GM12801 (cell line): Measurements from ENCODE around the gene BPI.

Source experiments
- TF ChIP-seq, protein P1 (sequence below): IDR thresholded peaks from one replicate; pipeline ENCODE4 v1.5.1; 2011; ENCODE audit warnings: control low read depth; ENCODE audit not compliant: insufficient read length; ENCODE audit errors: extremely low read depth

Gene BPI

GRCh38 chr20:38278131-38278530 is 25.8 kb upstream of the BPI start:
- TF ChIP-seq, protein P1, sequence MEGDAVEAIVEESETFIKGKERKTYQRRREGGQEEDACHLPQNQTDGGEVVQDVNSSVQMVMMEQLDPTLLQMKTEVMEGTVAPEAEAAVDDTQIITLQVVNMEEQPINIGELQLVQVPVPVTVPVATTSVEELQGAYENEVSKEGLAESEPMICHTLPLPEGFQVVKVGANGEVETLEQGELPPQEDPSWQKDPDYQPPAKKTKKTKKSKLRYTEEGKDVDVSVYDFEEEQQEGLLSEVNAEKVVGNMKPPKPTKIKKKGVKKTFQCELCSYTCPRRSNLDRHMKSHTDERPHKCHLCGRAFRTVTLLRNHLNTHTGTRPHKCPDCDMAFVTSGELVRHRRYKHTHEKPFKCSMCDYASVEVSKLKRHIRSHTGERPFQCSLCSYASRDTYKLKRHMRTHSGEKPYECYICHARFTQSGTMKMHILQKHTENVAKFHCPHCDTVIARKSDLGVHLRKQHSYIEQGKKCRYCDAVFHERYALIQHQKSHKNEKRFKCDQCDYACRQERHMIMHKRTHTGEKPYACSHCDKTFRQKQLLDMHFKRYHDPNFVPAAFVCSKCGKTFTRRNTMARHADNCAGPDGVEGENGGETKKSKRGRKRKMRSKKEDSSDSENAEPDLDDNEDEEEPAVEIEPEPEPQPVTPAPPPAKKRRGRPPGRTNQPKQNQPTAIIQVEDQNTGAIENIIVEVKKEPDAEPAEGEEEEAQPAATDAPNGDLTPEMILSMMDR: no peak

- TF ChIP-seq, protein P1: no peak
Measured at GRCh38 chr20:38278763-38279162, 25.2 kb upstream of the BPI start.

GRCh38 chr20:38283236-38283635 is 20.7 kb upstream of the BPI start:
- TF ChIP-seq, protein P1: no peak

GRCh38 chr20:38284893-38285444 is 19.0 kb upstream of the BPI start:
- TF ChIP-seq, protein P1: no peak

DNA sequence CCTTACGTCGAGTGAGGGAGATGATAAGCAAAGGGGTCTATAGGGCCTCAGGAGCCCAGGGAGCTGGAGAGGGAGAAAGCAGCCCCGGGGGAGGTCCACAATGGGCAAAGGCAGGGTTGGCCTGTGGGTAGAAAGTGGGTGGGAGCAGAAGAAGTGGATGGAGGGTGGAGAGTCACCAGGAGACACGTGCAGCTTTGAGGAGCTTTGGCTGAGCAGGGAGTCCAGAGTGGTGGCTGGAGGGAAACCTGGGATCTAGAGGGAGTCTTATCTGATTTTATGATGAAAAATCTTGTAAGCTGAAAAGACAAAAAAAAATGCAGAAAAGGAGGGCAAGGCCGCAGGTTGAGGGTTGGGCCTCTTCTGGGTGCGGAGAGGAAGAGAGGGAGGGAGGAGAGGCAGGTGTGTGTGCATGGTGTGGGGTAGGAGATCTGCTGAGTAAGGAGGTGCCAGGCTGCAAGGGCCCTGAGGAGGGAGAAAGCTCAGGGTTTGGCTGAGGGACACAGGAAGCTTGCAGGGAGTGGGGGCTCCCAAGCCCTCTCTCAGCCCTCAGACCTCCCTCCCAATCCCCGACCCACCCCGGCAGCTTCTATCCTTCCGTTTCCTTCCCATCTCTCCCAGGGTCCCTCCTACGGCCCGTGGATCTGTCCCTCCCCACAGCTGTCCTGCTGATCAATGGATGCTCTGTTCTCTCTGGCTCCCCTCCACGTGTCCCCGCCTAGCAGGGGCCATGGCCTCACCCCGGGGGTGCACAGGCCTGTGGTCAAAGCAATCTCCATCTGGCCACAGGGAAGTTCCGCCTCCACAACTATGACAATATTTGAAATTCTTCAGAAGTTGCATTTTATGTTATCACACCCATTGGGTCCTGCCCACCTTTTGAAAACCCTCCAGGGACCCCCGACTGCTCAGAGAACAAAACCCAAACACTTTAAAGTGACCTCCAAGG is 17.1 kb upstream of the BPI start:
- TF ChIP-seq, protein P1: no peak

- TF ChIP-seq, protein P1: no peak
Measured at GRCh38 chr20:38290829-38291814, 12.8 kb upstream of the BPI start.

DNA sequence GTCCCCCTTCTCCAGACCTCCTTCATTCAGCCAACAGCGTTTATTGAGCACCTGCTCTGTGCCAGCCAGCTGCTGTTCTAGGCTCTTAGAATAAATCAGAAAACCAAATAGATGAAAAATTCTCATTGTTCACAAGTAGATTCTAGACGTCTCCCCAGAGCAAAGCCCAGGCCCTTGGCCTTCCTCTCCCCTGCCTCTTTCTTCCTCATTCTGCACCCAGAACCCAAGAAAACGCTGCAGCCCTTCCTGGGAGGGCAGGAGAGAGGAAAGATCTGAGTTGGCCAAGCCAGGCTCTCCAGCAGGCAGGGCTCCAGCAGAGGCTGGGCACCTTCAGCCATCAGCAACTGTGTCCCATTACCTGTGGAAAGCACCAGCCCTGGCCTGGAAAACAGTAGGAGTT is 12.0 kb upstream of the BPI start:
- TF ChIP-seq, protein P1: no peak
